H9 (cell line): ENCODE data around the gene CCR3. TPM values are rescaled to one million over a fixed set of nuclear protein-coding genes. Genes with fewer than 3 reads are reported as not detected.

Experiments used
- DNase-seq: peaks from one replicate; pipeline ENCODE4 v3.0.0-alpha.2; 2017
- H2AFZ ChIP-seq: one replicate; pipeline ENCODE4 v1.6.1; 2013; ENCODE audit warnings: mild to moderate bottlenecking, low read length, control low read depth, moderate library complexity
- H2AK5ac ChIP-seq: 2 replicates; pipeline ENCODE4 v1.6.1; 2013; ENCODE audit warnings: low read length, control low read depth, mixed read lengths; ENCODE audit not compliant: insufficient read length
- H2BK120ac ChIP-seq: one replicate; pipeline ENCODE4 v1.6.1; 2013; ENCODE audit warnings: low read depth, mild to moderate bottlenecking, low read length, control low read depth, inconsistent platforms; ENCODE audit not compliant: poor library complexity, severe bottlenecking
- H2BK12ac ChIP-seq: 2 replicates; pipeline ENCODE4 v1.6.1; 2013; ENCODE audit warnings: low read length, control low read depth, mixed read lengths, low read depth; ENCODE audit not compliant: insufficient read length
- H2BK15ac ChIP-seq: 2 replicates; pipeline ENCODE4 v1.6.1; 2013; ENCODE audit warnings: low read depth, low read length, control low read depth
- H2BK20ac ChIP-seq: one replicate; pipeline ENCODE4 v1.6.1; 2013; ENCODE audit warnings: low read depth, mild to moderate bottlenecking, low read length, control low read depth, inconsistent platforms; ENCODE audit not compliant: poor library complexity, severe bottlenecking
- H2BK5ac ChIP-seq: 2 replicates; pipeline ENCODE4 v1.6.1; 2013; ENCODE audit warnings: low read length, control low read depth, mixed read lengths; ENCODE audit not compliant: insufficient read length
- H3K14ac ChIP-seq: 2 replicates; pipeline ENCODE4 v1.6.1; 2013; ENCODE audit warnings: low read length, control low read depth; ENCODE audit not compliant: insufficient read depth
- H3K18ac ChIP-seq: 2 replicates; pipeline ENCODE4 v1.6.1; 2013; ENCODE audit warnings: low read depth, mild to moderate bottlenecking, mixed read lengths, low read length, control low read depth; ENCODE audit not compliant: insufficient read length
- H3K23ac ChIP-seq: 2 replicates; pipeline ENCODE4 v1.6.1; 2013; ENCODE audit warnings: low read length, control low read depth, mixed read lengths, low read depth; ENCODE audit not compliant: insufficient read length
- H3K23me2 ChIP-seq: 2 replicates; pipeline ENCODE4 v1.6.1; 2013; ENCODE audit warnings: low read depth, mild to moderate bottlenecking, mixed read lengths, low read length, control low read depth; ENCODE audit not compliant: insufficient read length, poor library complexity, severe bottlenecking
- H3K27ac ChIP-seq: 2 replicates; pipeline ENCODE4 v1.5.1; 2013; ENCODE audit warnings: low read length, control low read depth, mixed read lengths, low read depth; ENCODE audit not compliant: insufficient read length
- H3K27me3 ChIP-seq: 2 replicates; pipeline ENCODE4 v1.6.1; 2013; ENCODE audit warnings: low read length, control low read depth, inconsistent platforms; ENCODE audit not compliant: insufficient read depth
- H3K4ac ChIP-seq: 2 replicates; pipeline ENCODE4 v1.6.1; 2013; ENCODE audit warnings: low read depth, mild to moderate bottlenecking, control low read depth, inconsistent platforms, low read length, moderate library complexity
- H3K4me1 ChIP-seq: 2 replicates; pipeline ENCODE4 v1.6.1; 2013; ENCODE audit warnings: low read length, control low read depth, inconsistent platforms; ENCODE audit not compliant: insufficient read depth
- H3K4me2 ChIP-seq: 2 replicates; pipeline ENCODE4 v1.6.1; 2013; ENCODE audit warnings: low read length, control low read depth, mixed read lengths; ENCODE audit not compliant: insufficient read length, insufficient read depth
- H3K56ac ChIP-seq: 2 replicates; pipeline ENCODE4 v1.6.1; 2013; ENCODE audit warnings: low read depth, mild to moderate bottlenecking, mixed read lengths, low read length, control low read depth; ENCODE audit not compliant: insufficient read length
- H3K79me1 ChIP-seq: 2 replicates; pipeline ENCODE4 v1.6.1; 2013; ENCODE audit warnings: low read depth, mild to moderate bottlenecking, moderate library complexity, low read length, control low read depth, inconsistent platforms; ENCODE audit not compliant: insufficient read depth, poor library complexity, severe bottlenecking
- H3K79me2 ChIP-seq: 2 replicates; pipeline ENCODE4 v1.6.1; 2013; ENCODE audit warnings: low read length, control low read depth, inconsistent platforms; ENCODE audit not compliant: insufficient read depth
- H3K9ac ChIP-seq: 2 replicates; pipeline ENCODE4 v1.6.1; 2013; ENCODE audit warnings: low read length, control low read depth, mixed read lengths; ENCODE audit not compliant: insufficient read length; ENCODE audit errors: extremely low read depth
- H3K9me3 ChIP-seq: one replicate; pipeline ENCODE4 v1.6.1; 2013; ENCODE audit warnings: low read depth, low read length, inconsistent platforms; ENCODE audit not compliant: control insufficient read depth
- H3T11ph ChIP-seq: one replicate; pipeline ENCODE4 v1.6.1; 2013; ENCODE audit warnings: mild to moderate bottlenecking, low read length, control low read depth, inconsistent platforms
- H4K20me1 ChIP-seq: one replicate; pipeline ENCODE4 v1.6.1; 2013; ENCODE audit not compliant: control insufficient read depth, insufficient read length, insufficient read depth
- H4K5ac ChIP-seq: 2 replicates; pipeline ENCODE4 v1.6.1; 2013; ENCODE audit warnings: low read depth, mild to moderate bottlenecking, mixed read lengths, low read length, control low read depth; ENCODE audit not compliant: insufficient read length
- H4K8ac ChIP-seq: replicated peaks from 2 replicates; pipeline ENCODE4 v1.6.1; 2013; ENCODE audit warnings: low read length, control low read depth, mixed read lengths, low read depth; ENCODE audit not compliant: insufficient read length
- H4K91ac ChIP-seq: 2 replicates; pipeline ENCODE4 v1.6.1; 2013; ENCODE audit warnings: low read depth, mild to moderate bottlenecking, moderate library complexity, mixed read lengths, low read length, control low read depth; ENCODE audit not compliant: insufficient read length
- H3K27ac Mint-ChIP-seq, 3 experiments: 2 replicates in 2 of 3; 3 replicates in 1 of 3; pipeline ENCODE4 v1.8.0; 2020 to 2021; ENCODE audit warnings: mixed read lengths in 3 of 3, mild to moderate bottlenecking in 1 of 3, moderate library complexity in 1 of 3
- H3K27me3 Mint-ChIP-seq: 2 replicates; pipeline ENCODE4 v1.8.0; 2021; ENCODE audit warnings: low read depth, mild to moderate bottlenecking, moderate library complexity, mixed read lengths
- H3K36me3 Mint-ChIP-seq, 3 experiments: 2 replicates in 2 of 3; 3 replicates in 1 of 3; pipeline ENCODE4 v1.8.0; 2020 to 2021; ENCODE audit warnings: low read depth in 3 of 3, mixed read lengths in 3 of 3; ENCODE audit not compliant: insufficient read depth in 1 of 3
- H3K4me1 Mint-ChIP-seq, 2 experiments: 2 replicates each; pipeline ENCODE4 v1.8.0; 2020; ENCODE audit warnings: mixed read lengths in 2 of 2
- H3K4me3 Mint-ChIP-seq, 2 experiments: 2 replicates in 1 of 2; 3 replicates in 1 of 2; pipeline ENCODE4 v1.8.0; 2020 to 2021; ENCODE audit warnings: mild to moderate bottlenecking in 2 of 2, mixed read lengths in 2 of 2, moderate library complexity in 1 of 2
- H3K9me3 Mint-ChIP-seq, 2 experiments: 2 replicates in 1 of 2; 3 replicates in 1 of 2; pipeline ENCODE4 v1.8.0; 2020; ENCODE audit warnings: mild to moderate bottlenecking in 2 of 2, mixed read lengths in 2 of 2, moderate library complexity in 1 of 2
- WGBS: extraction: QIAGEN DNeasy Blood & Tissue Kit; methylation state at CpG from one replicate; pipeline ENCODE4 v1.1.7; 2013; ENCODE audit warnings: missing lambda C conversion rate, low lambda C conversion rate, mixed read lengths; ENCODE audit not compliant: insufficient read length; ENCODE audit errors: extremely low coverage; 5-methylcytosine and 5-hydroxymethylcytosine counted together
- total RNA-seq: library from RNA; stranded (reverse); gene quantifications from 2 replicates; pipeline ENCODE4 v1.2.1, GENCODE V29; 2021
- TF ChIP-seq, protein P1 (sequence below): fragments of 200-600 bp; sonication (generic); conservative IDR thresholded peaks from 3 replicates; pipeline ENCODE4 v1.8.0; 2021; ENCODE audit warnings: antibody characterized with exemption, mild to moderate bottlenecking

CCR3 gene
- total RNA-seq, 1 experiment from 2014 or later: not detected

DNA sequence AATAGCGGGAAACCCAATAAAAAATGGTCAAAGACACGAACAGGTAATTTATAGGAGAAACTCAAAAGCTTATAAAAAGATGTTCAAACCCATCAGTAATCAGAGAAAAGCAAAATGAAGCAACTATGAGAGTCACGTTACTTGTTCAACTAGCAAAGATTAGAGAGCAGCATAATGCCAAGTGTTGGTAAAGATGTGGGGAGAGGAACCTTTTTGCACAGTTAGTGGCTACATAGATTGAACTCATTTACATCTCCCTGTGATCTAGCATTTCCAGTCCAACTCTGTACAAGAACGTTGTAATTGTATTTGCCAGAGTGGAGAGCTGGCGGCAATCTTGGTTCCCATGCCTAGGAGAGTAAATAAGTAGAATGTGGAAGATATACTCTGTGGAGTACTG, 49.3 kb upstream of the CCR3 start:
- H3K36me3 Mint-ChIP-seq: peaks cover 0 to 17% (median 2%) of the 10 kb centered on the region in 3 experiments; a peak in 4 of 7 replicates

More for the DNA sequence above, 49.3 kb upstream of the CCR3 start:
- no peak overlapping the region for H4K8ac ChIP-seq
- no peak overlapping the region for H2BK12ac ChIP-seq
- no peak overlapping the region for H2AK5ac ChIP-seq
- H3K27me3 ChIP-seq: no peaks in the 10 kb centered on the region
- H3K14ac ChIP-seq: no peak overlapping the region
- H3T11ph ChIP-seq: no peak overlapping the region
- no peak overlapping the region for H3K23ac ChIP-seq
- Mint-ChIP-seq H3K27ac (no peak overlapping the region), H3K9me3 (peaks cover 17 to 24% of the 10 kb centered on the region in 2 experiments), H3K4me1 (no peaks in the 10 kb centered on the region), H3K27me3 (no peaks in the 10 kb centered on the region), H3K4me3 (no peak overlapping the region)
- H4K5ac ChIP-seq: no peak overlapping the region
- H3K18ac ChIP-seq: no peak overlapping the region
- no peak overlapping the region for H2AFZ ChIP-seq
- no peak overlapping the region for H2BK5ac ChIP-seq
- no peak overlapping the region for H2BK20ac ChIP-seq
- H3K79me1 ChIP-seq: no peaks in the 10 kb centered on the region
- TF ChIP-seq, protein P1, sequence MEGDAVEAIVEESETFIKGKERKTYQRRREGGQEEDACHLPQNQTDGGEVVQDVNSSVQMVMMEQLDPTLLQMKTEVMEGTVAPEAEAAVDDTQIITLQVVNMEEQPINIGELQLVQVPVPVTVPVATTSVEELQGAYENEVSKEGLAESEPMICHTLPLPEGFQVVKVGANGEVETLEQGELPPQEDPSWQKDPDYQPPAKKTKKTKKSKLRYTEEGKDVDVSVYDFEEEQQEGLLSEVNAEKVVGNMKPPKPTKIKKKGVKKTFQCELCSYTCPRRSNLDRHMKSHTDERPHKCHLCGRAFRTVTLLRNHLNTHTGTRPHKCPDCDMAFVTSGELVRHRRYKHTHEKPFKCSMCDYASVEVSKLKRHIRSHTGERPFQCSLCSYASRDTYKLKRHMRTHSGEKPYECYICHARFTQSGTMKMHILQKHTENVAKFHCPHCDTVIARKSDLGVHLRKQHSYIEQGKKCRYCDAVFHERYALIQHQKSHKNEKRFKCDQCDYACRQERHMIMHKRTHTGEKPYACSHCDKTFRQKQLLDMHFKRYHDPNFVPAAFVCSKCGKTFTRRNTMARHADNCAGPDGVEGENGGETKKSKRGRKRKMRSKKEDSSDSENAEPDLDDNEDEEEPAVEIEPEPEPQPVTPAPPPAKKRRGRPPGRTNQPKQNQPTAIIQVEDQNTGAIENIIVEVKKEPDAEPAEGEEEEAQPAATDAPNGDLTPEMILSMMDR: no peak
- H3K79me2 ChIP-seq: no peaks in the 10 kb centered on the region
- no peak overlapping the region for H3K9ac ChIP-seq
- H3K4me1 ChIP-seq: no peaks in the 10 kb centered on the region
- H4K20me1 ChIP-seq: no peaks in the 10 kb centered on the region
- no peaks in the 10 kb centered on the region for H3K23me2 ChIP-seq
- H3K4ac ChIP-seq: no peak overlapping the region
- WGBS: no CpG with 5 or more reads among the region's 5 CpGs
- H2BK15ac ChIP-seq: no peak overlapping the region
- no peak overlapping the region for H2BK120ac ChIP-seq
- no peak for DNase-seq
- no peaks in the 10 kb centered on the region for H3K9me3 ChIP-seq
- no peak overlapping the region for H4K91ac ChIP-seq
- no peak overlapping the region for H3K56ac ChIP-seq
- no peak overlapping the region for H3K27ac ChIP-seq
- no peak overlapping the region for H3K4me2 ChIP-seq
